HFF-Myc (cell line): ENCODE measurements around the gene IDH3B.
A peak's percentile ranks its signal among the peaks of the same experiment; 100 is the strongest.
"Not testable (repeated sequence)": the region's sequence is repeated elsewhere in the genome, so short reads cannot be mapped to it uniquely, and the experiment has no call there.

ENCODE experiments used
- DNase-seq: peaks from one replicate; pipeline ENCODE4 v3.0.0-alpha.2; 2011; ENCODE audit warnings: low read depth; ENCODE audit errors: extremely low read depth
- H3K4me3 ChIP-seq: replicated peaks from 2 replicates; pipeline ENCODE4 v1.5.1; 2011; ENCODE audit warnings: low read depth, mild to moderate bottlenecking, control low read depth, low read length
- CTCF ChIP-seq: IDR thresholded peaks from 2 replicates; pipeline ENCODE4 v1.5.1; 2012; ENCODE audit warnings: mild to moderate bottlenecking, low read depth, low read length, control low read depth; ENCODE audit errors: missing control alignments

The IDH3B gene

DNA sequence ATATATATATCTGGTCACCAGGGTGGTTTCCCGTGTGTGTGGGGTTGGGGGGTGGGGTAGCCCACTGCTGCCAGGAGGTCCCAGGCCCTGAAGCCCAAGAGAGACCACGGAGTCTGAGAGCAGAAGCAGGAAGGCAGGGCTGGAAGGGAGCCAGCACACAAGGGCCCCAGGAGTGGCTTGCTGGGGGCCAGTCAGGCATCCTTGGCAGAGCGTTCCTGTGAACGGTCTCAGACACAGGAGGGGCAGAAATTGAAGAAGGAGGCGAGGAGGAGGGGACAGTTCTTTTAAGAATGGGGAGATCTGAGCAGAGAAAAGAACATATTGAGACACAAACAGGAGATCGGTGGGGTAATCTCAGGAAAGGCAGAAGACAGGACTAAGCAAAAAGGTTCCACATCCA lies 26.7 kb upstream of the IDH3B start:
- TF ChIP-seq CTCF, result no peak
- no peak for DNase-seq

DNA sequence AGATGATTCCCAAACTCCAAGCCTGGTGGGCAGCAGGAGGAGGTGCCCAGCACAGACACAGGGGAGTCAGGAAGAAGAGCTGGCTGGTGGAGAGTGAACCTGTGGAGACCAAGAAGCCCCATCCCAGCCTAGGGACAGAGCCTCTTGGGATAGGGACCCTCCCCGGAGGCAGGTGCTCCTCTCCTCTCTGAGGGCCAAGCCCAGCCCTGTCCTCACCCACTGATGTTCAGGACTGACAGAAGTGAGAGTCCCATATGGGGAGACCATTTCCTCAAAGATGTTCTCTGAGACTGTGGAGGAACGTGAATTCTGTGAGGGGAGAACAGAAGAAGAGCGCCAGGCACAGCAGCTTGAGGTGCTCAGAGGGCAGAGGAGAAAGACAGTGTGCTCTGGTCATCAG lies 26.2 kb upstream of the IDH3B start:
- no peak for DNase-seq
- TF ChIP-seq CTCF, result no peak
- no peak overlapping the region for H3K4me3 ChIP-seq

More for the DNA sequence above, 26.7 kb upstream of the IDH3B start:
- H3K4me3 ChIP-seq, result no peak overlapping the region

- peak; percentile 4 for DNase-seq
- TF ChIP-seq CTCF, result peak; percentile 67
- no peak overlapping the region for H3K4me3 ChIP-seq
Observed at GRCh38 chr20:2688041-2688591, 24.1 kb upstream of the IDH3B start.

DNA sequence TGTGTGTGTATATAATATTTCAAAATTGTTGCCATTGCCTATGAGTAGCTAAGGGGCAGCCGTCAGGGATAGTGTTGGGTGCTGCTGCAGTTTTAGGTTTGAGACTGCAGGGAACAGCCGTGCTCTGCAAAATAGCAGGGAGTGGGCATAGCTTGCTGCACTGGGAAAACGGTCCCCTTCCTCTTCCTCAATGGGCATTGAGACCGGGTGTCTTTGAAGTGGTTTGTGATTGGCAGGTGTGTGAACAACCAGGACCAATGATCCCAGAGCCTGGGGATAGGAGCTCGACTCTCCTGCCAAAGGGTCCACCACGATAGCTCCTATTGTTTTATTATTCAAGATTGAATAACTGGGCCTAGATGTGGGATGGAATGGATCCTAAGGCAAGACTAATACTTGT lies 23.5 kb upstream of the IDH3B start:
- no peak overlapping the region for H3K4me3 ChIP-seq
- no peak for TF ChIP-seq CTCF
- DNase-seq, result no peak

DNA sequence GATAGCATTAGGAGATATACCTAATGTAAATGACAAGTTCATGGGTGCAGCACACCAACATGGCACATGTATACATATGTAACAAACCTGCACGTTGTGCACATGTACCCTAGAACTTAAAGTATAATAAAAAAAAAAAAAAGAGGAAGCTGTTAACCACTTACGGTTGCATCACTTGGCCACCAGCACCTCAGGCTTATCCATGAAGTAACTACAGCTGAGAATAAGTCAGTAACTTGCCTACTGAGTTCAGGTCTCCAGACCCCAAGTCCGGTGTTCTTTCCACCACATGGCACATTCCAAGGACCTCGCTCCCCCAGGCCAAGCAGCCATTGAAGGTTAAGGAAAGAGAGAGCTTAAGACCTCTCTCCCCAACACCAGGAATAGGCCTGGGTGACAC lies 20.8 kb upstream of the IDH3B start:
- DNase-seq, H3K4me3 ChIP-seq: not testable (repeated sequence)

GRCh38 chr20:2682040-2682439 lies 18.0 kb upstream of the IDH3B start:
- DNase-seq, H3K4me3 ChIP-seq: not testable (repeated sequence)

DNA sequence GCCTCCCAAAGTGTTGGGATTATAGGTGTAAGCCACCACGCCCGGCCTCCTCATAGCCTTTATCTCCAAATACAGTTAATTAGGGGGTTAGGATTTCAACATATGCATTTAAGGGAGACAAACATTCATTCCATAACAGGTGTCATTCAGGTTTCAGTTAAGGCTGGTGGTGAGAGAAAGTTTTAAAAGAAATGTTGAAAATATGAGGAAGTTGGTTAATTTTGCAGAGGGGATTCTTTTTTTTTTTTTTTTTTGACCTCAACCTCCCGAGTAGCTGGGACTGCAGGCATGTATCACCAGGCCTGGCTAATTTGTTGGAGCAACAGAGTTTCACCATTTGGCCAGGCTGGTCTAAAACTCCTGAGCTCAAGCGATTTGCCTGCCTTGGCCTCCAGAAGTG lies 16.0 kb upstream of the IDH3B start:
- H3K4me3 ChIP-seq, result no peak overlapping the region
- DNase-seq, result no peak
- no peak for TF ChIP-seq CTCF

DNA sequence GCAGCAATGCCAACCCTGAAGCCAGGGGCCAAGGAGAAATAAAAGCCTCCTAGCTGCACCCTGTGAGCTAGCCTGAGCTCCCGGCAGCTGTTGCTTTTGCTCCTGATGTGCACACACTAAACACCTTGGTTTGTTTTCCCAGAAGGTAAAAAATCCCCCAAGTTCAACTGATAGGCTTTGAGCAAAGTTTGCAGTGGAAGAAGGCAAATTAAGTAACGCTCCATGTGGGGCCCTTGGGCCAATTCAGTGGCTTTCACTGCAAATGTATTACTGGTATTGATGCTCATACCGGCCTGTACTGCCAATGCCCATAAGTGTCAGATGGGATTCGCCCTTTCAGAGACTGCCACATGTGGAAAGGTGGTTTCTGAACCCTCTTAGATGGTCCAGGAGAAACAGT lies 9.4 kb upstream of the IDH3B start:
- H3K4me3 ChIP-seq, result no peak overlapping the region
- no peak for TF ChIP-seq CTCF
- DNase-seq, result no peak
